ENCODE data around the gene CPNE1. TPM values are rescaled to one million over a fixed set of nuclear protein-coding genes. Genes with fewer than 3 reads are reported as not detected.

CPNE1 gene
- total RNA-seq, 1 experiment from 2014 or later, result 333 TPM

DNA sequence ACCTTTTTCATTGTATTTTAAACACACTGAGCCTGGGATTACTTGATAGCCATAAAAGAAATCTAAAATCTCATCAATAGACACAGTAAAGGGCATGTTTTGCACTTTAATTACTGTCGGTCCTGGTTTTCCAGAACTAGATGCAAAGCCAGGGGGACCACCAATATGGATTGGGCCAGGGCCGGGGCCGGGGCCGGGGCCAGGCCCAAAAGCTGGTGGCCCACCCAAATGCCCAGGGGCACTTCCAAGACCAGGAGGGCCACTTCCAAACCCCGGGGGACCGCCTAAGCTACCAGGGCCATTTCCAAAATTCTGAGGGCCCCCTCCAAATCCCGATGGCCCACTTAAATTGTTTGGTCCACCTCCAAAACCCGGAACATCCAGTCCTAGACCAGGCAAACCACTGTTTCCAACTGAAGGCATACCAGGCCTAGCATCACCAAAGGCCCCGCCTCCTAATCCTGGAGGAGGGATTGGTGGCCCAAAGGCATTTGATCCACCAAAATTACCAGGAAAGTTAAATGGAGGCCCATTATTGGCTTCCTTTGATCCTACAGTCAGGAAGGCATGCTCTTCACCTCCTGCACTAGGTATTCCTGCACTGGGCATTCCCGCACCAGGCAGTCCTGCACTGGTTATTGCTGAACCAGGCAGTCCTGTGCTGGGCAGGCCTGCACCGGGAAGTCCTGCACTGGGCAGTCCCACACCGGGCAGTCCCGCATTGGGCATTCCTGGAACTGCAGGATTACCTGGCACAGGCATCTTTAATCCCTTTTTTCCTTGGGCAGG is 11.9 kb downstream of the CPNE1 start:
- peaks cover 100% of the 10 kb centered on the region for H3K79me2 ChIP-seq (ENCODE audit: insufficient read depth, low read length)
- H3K9me3 ChIP-seq (ENCODE audit: control insufficient read depth in 1 of 2, insufficient read depth in 1 of 2, low read depth in 1 of 2, low read length in 2 of 2), result no peaks in the 10 kb centered on the region
- BruUV-seq (replicated peaks), result no TSS peak
- H3K4me2 ChIP-seq (ENCODE audit: low read length), result no peak overlapping the region
- no peak overlapping the region for H3K9ac ChIP-seq (ENCODE audit: low read length)
- intact Hi-C loops (cut with micrococcal nuclease), result no loop called here
- peaks cover 14 to 60% of the 10 kb centered on the region in 2 experiments for H3K36me3 ChIP-seq (ENCODE audit: control insufficient read depth in 1 of 2, insufficient read depth in 2 of 2, low read length in 2 of 2)
- DNase-seq (ENCODE audit: low read depth, low spot score) (no peak), ATAC-seq (no peak)
- TF ChIP-seq, protein P1, sequence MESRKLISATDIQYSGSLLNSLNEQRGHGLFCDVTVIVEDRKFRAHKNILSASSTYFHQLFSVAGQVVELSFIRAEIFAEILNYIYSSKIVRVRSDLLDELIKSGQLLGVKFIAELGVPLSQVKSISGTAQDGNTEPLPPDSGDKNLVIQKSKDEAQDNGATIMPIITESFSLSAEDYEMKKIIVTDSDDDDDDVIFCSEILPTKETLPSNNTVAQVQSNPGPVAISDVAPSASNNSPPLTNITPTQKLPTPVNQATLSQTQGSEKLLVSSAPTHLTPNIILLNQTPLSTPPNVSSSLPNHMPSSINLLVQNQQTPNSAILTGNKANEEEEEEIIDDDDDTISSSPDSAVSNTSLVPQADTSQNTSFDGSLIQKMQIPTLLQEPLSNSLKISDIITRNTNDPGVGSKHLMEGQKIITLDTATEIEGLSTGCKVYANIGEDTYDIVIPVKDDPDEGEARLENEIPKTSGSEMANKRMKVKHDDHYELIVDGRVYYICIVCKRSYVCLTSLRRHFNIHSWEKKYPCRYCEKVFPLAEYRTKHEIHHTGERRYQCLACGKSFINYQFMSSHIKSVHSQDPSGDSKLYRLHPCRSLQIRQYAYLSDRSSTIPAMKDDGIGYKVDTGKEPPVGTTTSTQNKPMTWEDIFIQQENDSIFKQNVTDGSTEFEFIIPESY (IDR thresholded peaks at IDR 0.05; ENCODE audit: extremely low read depth, insufficient replicate concordance, low read length), result no peak
- TF ChIP-seq, protein P2, sequence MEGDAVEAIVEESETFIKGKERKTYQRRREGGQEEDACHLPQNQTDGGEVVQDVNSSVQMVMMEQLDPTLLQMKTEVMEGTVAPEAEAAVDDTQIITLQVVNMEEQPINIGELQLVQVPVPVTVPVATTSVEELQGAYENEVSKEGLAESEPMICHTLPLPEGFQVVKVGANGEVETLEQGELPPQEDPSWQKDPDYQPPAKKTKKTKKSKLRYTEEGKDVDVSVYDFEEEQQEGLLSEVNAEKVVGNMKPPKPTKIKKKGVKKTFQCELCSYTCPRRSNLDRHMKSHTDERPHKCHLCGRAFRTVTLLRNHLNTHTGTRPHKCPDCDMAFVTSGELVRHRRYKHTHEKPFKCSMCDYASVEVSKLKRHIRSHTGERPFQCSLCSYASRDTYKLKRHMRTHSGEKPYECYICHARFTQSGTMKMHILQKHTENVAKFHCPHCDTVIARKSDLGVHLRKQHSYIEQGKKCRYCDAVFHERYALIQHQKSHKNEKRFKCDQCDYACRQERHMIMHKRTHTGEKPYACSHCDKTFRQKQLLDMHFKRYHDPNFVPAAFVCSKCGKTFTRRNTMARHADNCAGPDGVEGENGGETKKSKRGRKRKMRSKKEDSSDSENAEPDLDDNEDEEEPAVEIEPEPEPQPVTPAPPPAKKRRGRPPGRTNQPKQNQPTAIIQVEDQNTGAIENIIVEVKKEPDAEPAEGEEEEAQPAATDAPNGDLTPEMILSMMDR (IDR thresholded peaks at IDR 0.05 in 2 of 3, conservative IDR thresholded peaks at IDR 0.05 in 1 of 3; ENCODE audit: borderline replicate concordance in 1 of 3, insufficient read depth in 1 of 3, low read depth in 2 of 3, low read length in 2 of 3), result no peak
- no peaks in the 10 kb centered on the region for H3K27me3 ChIP-seq (ENCODE audit: insufficient read depth, low read length)
- H3K27ac ChIP-seq (ENCODE audit: low read depth, low read length), result no peak overlapping the region
- H3K9me2 ChIP-seq (ENCODE audit: insufficient read depth), result no peaks in the 10 kb centered on the region
- POLR2A ChIA-PET, result no interaction called here
- RAD21 ChIA-PET (ENCODE audit: low non-redundant PET in 1 of 2, low total read pairs in 2 of 2, uncharacterized antibody in 2 of 2, unreplicated experiment in 2 of 2), result no interaction called here
- CTCF ChIA-PET, result no interaction called here
- H4K20me1 ChIP-seq (ENCODE audit: insufficient read depth), result peaks cover 76% of the 10 kb centered on the region
- no peak overlapping the region for H2AFZ ChIP-seq (ENCODE audit: low read depth, low read length, poor library complexity, severe bottlenecking)
- H3K4me1 ChIP-seq (ENCODE audit: control insufficient read depth in 1 of 2, insufficient read depth in 2 of 2, low read length in 2 of 2), result no peaks in the 10 kb centered on the region
- no peak overlapping the region for H3K4me3 ChIP-seq (replicated peaks in 1 of 2; ENCODE audit: low read depth in 1 of 2, low read length in 2 of 2)

DNA sequence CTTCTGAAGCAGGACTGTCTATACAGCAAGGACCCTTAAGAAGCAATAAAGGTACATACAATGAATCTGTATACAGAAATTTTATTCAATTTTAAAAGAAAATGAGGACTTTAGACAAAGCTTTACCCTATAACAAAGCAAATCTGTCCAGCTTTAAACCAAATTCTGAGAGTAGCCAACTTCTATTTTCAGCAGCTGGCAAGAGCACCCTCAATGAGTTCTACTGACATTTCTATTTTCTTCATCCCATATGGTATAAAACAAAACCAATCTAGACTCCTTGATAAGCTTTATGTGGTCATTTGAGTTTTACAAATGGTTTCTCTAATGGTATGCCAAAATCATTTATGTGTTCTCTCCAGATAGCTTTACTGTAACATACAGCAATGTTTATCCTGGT is 12.7 kb downstream of the CPNE1 start:
- DNase-seq (ENCODE audit: low read depth, low spot score) (no peak), ATAC-seq (no peak)
- Histone ChIP-seq H3K4me2 (ENCODE audit: low read length) (no peak overlapping the region), H3K9ac (ENCODE audit: low read length) (no peak overlapping the region), H3K4me1 (ENCODE audit: control insufficient read depth in 1 of 2, insufficient read depth in 2 of 2, low read length in 2 of 2) (no peaks in the 10 kb centered on the region), H3K27me3 (ENCODE audit: insufficient read depth, low read length) (no peaks in the 10 kb centered on the region), H3K9me3 (ENCODE audit: control insufficient read depth in 1 of 2, insufficient read depth in 1 of 2, low read depth in 1 of 2, low read length in 2 of 2) (no peaks in the 10 kb centered on the region), H3K4me3 (replicated peaks in 1 of 2; ENCODE audit: low read depth in 1 of 2, low read length in 2 of 2) (no peak overlapping the region), H3K79me2 (ENCODE audit: insufficient read depth, low read length) (peaks cover 99% of the 10 kb centered on the region), H3K9me2 (ENCODE audit: insufficient read depth) (no peaks in the 10 kb centered on the region), H2AFZ (ENCODE audit: low read depth, low read length, poor library complexity, severe bottlenecking) (no peak overlapping the region), H3K27ac (ENCODE audit: low read depth, low read length) (no peak overlapping the region), H3K36me3 (ENCODE audit: control insufficient read depth in 1 of 2, insufficient read depth in 2 of 2, low read length in 2 of 2) (peaks cover 14 to 54% of the 10 kb centered on the region in 2 experiments), H4K20me1 (ENCODE audit: insufficient read depth) (peaks cover 69% of the 10 kb centered on the region)
- intact Hi-C loops (cut with micrococcal nuclease), result no loop called here
- ChIA-PET POLR2A (no interaction called here), RAD21 (ENCODE audit: low non-redundant PET in 1 of 2, low total read pairs in 2 of 2, uncharacterized antibody in 2 of 2, unreplicated experiment in 2 of 2) (no interaction called here), CTCF (no interaction called here)
- BruUV-seq (replicated peaks), result no TSS peak
- TF ChIP-seq ZFX (IDR thresholded peaks at IDR 0.05) (no peak), EZH2 (IDR thresholded peaks at IDR 0.05) (no peak), SIN3A (IDR thresholded peaks at IDR 0.05; ENCODE audit: low read depth) (no peak), RAD21 (IDR thresholded peaks at IDR 0.05; ENCODE audit: low read depth) (no peak), POLR2A (IDR thresholded peaks at IDR 0.05; ENCODE audit: borderline replicate concordance, extremely low read depth, insufficient read depth, insufficient read length) (no peak), CBX3 (IDR thresholded peaks at IDR 0.05; ENCODE audit: low read depth) (no peak), ELF1 (IDR thresholded peaks at IDR 0.05; ENCODE audit: borderline replicate concordance, low read depth) (no peak), CEBPB (IDR thresholded peaks at IDR 0.05; ENCODE audit: low read depth) (no peak), EGR1 (IDR thresholded peaks at IDR 0.05; ENCODE audit: low read depth) (no peak), SP1 (IDR thresholded peaks at IDR 0.05; ENCODE audit: low read depth) (no peak), JUND (IDR thresholded peaks at IDR 0.05) (no peak), EZH2phosphoT487 (IDR thresholded peaks at IDR 0.05; ENCODE audit: borderline replicate concordance) (no peak)
- TF ChIP-seq, protein P1 (IDR thresholded peaks at IDR 0.05; ENCODE audit: extremely low read depth, insufficient replicate concordance, low read length), result no peak
- TF ChIP-seq, protein P3, sequence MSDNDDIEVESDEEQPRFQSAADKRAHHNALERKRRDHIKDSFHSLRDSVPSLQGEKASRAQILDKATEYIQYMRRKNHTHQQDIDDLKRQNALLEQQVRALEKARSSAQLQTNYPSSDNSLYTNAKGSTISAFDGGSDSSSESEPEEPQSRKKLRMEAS (IDR thresholded peaks at IDR 0.05), result no peak

All from HCT116 (cell line).